Activated T-helper 9 cell treated with anti-CD3 and anti-CD28 coated beads, Interleukin-2, amount 50 U/mL, for 16 hours (primary cell): Measurements from ENCODE around the gene ZNF107.

Experiments used
- DNase-seq: peaks from one replicate; pipeline ENCODE4 v3.0.0-alpha.2; 2020; ENCODE audit warnings: low read depth

The ZNF107 gene

DNA sequence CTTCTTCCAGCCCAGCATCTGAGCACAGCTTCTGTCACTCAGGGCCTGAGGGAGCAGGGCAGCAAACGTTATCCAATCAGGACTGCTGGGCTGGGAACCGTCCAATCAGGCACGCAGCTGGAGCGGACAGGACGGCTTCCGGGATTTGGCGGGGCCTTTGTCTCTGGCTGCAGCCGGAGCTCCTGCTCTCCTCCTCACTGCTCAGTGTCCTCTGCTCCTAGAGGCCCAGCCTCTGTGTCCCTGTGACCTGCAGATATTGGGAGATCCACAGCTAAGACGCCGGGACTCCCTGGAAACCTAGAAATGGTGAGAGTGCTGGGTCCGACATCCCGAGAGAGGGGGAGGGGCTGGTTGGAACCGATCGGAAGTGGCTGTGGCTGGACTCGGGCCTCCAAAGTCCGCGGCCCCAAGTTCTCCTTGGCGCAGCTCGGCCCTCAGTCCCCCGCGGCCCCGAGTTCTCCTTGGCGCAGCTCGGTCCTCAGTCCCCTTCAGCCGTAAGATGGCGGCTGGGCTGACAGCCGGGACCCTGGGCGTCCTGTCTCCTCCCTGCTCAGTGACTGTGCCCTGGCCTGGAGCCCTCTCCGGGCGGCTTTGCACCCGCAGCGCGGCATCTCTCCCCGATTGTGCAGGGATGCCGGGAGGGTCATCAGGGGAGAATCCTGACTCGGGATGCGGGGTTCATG is at the start of gene ZNF107:
ZNF107 (plus strand) TSS at position 154 of the 683 bp plus-strand sequence; CDS start at position 304, 150 bp downstream.
- peak; percentile 72 for DNase-seq

DNA sequence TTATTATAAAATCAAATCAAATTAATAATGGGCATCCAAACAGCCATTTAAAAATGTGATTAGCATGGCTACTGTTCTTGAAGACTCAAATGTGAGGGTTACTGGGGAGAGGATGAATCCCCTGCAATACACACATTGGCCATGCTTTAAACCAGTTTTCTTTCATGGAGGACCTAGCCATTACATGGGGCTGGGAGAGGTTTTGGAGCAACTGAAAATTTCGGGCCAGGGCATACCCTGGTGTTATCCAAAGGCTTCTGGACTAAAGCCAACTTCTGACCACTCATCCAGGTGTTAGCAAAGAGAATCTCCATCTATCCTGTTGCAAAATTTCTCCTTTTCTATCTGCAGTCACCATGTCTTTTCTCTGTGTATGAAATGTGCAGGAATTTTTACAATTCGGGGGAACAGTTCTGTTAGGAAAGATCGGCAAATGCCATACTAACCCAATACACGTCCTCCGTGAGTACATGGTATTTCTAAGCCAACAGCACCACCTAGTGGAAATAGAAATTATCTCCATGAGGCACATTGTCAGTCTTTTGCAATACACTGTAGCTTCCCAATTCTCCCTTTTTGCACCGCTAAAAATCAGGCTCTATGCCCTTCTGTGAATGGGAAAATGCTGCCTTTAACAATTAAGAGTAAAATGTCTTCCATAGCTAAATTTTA is 47.0 kb upstream of the ZNF107 start:
- DNase-seq: no peak

DNA sequence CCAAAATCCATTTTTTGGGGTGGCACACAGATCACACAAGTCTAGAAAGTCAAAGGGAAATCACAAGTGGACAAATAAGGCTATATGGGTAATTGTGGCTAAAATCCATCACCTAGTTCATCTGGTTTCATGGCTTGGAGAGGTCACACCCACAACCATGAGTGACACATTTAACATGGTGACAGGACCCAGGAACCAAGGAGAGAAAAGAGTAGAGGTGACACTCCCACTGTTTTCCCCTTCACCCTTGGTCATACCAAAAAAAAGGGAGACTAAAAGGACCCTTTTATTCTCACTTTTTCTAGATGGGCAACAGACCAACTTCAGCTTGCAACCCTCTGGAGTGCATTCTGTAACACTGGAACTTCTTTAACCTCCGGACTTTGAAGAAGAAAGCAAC is 46.2 kb upstream of the ZNF107 start:
- DNase-seq: no peak

DNA sequence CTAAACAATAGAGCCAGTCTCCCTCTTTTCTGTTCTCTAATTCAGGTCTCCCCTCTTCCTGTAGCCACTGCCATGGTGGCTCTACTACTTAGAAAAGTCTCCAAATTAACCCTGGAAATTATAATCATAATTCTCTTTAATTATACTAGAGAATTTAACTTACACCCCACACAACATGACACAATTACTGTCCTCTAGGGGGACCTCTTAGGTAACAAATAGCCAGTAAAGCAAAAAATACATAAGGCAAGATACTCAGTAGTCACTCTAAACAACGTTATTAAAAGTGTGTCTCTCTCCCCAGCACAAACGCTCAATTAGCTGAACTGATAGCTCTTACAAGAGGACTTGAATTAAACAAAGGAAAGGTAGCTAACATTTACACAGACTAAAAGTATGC is 44.3 kb upstream of the ZNF107 start:
- DNase-seq: no peak

DNA sequence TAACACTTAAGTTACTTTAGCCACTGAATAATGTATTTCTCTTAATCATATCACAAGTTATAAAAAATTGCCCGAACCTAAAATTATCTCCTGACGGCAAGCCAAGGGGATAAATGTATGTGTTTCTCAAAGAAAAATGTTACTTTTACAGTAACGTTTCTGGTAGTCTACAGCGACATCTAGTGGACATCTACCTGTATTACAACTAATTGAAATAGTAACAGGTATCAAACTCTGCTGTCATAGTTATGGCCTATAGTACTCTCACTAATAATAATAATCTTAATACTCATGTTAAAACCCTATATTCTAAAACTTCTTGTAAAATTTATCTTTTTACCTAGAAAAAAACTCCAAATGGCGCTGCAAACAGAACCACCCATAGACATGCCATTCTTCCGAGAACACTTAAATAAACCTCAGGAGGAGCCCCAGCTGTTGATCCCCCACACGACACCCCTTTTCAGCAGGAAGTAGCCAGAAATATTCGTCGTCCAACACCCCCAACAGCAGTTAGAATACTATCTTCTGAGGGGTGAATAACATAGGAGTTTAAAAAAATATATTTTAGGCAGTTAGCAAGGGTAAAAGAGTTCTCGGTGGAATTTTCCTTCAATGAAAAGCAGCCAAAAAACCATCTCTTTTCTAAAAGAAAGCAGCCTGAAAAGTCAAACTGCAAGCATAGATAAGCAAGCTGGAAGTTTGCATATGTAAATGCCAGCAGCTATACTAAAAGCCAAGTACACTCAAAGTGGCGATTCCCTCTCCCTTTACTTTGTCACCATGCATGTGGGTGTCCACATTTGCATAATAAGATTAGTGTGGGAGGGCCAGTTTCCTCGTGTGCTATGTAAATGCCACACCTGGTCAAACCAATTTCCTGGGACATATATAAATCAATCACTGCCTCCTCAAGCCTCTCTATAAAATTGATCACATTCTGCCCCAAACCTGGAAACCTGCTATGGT is 40.5 kb upstream of the ZNF107 start:
- no peak for DNase-seq

DNA sequence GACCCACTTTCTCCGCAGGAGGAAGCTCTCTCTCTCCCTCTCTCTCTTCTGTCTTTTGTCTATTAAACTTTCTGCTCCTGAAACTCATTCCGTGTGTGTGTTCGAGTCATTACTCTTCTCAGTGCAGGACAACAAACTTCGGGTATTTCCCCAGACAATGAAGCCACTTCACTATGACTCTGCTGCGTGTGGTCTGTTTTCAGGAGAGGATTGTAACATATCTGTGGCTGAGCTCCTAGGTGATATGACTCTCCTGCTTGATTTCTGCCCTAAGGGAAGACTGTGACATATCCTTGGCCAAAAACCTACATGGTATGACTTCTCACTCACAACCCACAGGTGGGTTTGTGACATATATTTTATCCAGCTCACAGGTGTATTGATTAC is 39.9 kb upstream of the ZNF107 start:
- no peak for DNase-seq

DNA sequence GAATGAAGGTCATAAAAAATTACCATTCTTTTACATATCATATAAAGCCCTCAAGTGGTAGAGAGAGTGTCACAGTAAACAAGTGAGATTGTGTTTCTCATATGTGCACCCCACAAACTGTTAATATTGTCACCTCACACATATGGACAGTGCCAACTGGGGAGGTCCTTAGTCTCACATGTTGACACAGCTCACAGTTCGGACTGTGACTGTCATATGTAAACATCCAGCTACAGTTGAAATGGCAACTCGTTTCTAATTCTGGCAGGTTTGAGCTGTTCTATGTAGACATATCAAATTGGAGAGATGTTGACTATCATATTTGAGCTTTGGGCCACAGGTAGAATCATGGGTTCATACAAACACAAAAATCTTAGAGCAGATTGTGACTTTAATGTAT is 39.4 kb upstream of the ZNF107 start:
- DNase-seq: no peak

DNA sequence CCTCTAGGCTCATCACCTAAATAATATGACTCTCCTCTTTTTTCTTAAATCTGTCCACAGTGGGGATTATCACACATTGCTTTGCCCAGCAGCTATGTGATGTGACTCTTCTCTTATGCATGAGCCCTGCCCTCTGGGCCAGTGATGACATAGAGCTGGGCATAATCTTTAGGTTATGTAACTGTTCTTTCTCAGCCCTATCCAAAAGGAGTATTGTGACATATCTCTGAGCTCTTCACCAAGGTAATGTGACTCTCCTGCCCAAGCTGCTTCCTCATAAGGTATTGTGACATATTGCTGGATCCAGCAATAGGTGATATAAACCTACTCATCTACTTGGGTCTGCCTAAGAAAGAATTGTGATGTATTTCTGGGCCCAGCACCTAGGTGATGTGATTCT is 37.7 kb upstream of the ZNF107 start:
- DNase-seq: no peak

DNA sequence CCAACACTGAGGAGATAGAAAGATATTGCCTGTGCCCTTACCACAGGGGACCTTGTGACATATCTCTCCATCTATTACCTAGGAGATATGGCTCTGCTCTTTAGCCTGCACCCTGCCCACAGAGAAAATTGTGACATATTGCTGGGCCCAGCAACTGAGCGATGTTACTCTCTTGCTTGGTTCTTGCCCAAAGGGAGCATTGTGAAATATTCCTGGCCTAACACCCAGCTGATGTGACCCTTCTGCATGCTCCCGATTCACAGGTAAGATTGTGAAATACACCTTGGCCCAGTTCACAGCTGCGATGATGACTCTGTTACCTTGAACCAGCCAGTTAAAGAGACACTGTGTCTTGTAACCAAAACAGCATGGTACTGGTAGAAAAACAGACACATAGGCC is 37.2 kb upstream of the ZNF107 start:
- DNase-seq: no peak

DNA sequence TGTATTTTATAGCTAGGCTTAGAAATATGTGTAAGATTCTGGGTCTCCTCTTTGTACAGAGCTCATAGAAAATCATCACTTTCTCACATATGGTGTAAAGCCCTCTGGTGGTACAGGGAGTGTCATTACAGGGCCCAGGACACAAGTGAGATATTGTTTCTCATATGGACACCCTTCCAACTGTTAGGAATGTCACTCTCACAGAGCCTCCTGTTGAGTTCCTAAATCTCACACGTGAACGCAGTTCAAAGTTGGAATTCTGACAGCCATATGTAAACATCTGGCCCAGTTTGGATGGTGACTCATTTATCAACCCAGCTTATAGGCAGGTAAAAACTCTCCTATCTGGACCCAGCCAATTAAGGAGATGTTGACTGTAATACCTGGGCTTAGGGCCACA is 35.4 kb upstream of the ZNF107 start:
- DNase-seq: no peak

DNA sequence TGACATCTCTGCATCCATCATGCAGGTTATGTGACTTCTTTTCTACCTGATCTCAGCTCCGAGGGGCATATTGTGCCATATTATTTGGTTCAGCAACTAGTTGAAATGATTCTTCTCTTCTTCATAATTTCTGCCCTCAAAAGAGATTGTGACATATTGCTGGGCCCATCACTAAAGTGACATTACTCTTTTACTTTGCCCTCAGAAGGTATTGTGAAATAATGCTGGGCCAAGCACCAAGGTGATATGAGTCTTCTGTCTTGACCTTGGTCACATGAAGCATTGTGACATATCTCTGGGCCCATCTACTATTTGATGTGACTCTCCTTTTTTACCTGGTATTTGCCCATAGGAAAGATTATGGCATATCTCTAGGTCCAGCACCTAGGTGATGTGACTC is 33.9 kb upstream of the ZNF107 start:
- no peak for DNase-seq

DNA sequence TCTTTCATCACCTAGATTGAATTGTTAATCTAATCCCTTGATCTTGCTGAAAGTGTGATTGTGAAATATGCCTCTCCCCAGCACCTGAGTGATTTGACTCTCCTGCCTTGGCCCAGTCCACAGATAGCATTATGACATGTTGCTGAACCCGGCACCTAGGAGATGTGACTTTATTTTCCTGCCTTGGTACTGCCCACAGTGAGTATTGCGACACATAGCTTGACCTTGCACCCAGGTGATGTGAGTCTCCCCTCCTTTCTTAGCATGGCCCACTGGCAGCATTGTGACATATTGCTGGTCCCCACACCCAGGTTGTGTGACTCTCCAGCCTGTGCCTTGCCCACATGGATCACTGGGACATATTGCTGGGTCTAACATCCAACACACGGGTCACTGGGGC is 32.5 kb upstream of the ZNF107 start:
- no peak for DNase-seq

DNA sequence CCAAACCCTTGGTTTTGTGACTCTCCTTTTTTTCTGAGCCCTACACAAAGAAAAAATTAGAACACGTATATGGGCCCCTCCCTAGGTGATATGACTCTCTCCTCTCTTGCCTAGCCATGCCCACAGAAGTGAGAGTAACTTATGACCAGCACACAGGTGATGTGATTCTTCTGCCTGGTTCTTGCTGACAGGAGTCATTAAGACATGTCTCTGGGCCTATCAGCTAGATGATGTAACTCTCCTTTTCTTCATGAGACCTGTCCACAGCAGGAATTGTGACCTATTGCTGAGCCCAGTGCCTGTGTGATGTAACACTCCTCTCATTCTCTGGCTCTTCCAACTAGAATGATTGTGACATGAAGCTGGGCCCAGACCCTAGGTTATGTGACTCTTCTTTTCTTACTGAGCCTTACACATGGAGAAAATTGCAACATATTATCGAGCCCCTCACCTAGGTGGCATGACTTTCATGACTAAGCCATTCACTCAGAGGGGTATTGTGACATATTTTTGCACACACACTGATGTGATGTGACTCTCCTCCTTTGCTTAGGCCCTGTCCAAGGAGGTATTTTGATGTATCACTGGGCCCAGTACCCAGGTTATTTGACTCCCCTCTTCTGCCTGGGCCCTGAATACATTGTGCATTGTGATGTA is 31.4 kb upstream of the ZNF107 start:
- no peak for DNase-seq

DNA sequence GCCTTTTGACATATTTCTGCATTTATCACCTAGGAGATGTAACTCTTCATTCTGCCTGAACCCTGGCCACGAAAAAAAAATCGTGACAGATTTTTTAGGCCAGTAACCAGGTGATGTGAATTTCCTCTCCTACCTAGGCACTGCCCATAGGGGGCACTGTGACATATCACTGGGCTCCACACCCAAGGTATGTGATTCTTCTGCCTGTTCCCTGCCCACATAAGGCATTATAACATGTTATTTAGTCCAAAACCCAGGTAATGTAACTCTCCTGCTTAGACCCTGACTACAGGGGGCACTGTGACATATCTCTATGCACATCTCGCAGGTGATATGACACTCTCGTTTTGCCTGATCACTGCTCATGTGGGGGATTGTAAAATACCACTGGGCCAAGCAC is 29.5 kb upstream of the ZNF107 start:
- DNase-seq: no peak

DNA sequence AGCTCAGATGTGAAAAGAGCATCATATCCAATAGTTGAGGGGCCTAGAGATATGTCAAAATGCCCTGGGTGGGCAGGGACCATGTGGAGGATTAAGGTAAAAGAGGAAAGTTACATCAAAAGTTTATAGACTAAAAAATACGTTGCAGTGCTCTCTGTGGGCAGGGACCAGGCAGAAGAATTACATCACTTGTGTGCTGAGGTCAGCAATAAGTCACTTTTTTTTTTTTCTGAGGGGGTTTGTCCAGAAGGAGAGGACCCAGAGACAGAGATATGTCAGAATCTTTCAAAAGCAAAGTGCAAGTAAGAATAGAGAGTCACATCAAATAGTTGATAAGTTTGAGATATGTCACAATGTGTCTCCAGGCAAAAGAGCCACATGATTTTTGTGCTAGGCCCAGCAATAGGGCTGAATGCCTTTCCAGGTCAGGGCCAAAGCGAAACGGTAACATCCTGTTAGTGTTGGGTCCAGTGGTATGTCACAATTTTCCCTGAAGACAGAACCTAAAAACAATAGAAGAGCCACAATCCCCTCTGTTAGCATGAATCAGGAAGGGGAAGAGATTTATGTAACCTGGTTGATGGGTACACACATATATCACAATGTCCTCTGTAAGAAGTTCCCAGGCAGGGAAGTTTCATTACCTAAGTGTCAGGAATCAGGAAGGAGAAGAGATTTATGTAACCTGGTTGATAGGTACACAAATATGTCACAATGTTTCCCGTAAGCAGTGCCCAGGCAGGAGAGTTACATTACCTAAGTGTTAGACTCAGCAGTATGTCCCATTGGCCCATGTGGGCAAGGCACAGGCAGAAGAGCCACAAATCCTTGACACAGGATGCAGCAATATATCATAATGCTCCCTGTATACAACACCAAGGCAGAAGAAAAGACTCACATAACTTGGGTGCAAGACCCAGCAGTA is 28.1 kb upstream of the ZNF107 start:
- no peak for DNase-seq

DNA sequence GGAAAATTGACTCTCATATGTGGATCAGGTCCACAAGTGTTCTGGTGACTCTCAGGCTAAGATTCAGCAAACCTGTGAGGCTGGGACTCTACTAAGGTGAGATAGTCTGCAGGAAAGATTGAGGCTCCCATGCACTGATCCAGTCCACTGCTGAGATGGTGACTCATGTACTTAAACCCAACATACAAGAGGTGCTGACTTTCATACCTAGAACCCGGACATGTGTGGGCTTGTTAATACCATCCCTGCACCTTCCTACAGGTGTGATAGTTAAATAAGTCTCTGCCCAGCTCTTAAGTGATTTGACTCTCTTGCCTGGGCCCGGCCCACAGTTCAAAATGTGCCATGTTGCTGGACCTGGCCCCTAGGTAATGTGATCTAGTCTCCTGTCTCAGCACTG is 27.1 kb upstream of the ZNF107 start:
- no peak for DNase-seq

DNA sequence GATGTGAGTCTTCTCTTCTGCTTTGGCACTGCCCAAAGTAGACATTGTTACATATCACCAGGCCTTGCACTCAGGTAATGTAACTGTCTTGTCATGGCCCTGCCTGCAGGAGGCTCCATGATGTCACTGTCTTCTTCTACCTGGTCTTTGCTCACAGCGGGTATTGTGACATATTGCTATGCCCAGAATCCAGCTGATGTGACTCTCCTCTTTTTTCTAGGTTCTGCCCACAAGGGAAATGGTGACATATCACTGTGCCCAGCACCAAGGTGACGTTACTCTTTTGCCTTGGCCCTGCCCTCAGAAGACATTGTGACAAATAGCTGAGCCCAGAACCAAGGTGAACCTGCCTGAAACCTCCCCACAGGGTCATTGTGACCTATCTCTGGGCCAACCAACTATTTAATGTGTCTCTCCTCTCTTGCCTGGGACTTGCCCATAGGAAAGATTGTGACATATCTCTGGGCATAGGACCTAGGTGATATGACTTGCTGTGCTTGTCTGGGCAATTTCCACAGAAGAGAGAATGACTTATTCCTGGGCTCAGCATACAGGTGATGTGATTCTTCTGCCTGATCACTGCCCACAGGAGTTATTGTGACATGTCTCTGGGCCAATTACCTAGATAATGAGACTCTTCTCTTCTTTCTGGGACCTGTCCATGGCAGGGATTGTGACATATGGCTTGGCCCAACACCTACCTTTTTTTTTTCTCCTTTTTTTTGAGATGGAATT is 26.5 kb upstream of the ZNF107 start:
- no peak for DNase-seq

DNA sequence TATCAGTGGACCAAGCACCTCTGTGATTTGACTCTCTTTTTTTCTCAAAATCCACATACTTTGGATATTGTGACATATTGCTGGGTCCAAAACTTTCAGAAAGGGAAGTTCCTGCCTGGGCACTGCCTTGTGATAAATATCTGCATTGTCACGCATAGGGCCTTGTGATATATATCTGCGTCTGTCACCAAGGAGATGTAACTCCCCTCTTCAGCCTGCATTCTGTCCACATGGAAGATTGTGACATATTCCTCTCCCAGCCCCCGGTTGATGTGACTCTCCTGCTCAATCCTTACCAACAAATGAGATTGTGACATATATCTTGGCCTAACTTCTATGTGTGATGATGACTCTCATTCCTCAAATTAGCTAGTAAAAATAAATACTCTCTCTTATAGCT is 25.4 kb upstream of the ZNF107 start:
- no peak for DNase-seq

DNA sequence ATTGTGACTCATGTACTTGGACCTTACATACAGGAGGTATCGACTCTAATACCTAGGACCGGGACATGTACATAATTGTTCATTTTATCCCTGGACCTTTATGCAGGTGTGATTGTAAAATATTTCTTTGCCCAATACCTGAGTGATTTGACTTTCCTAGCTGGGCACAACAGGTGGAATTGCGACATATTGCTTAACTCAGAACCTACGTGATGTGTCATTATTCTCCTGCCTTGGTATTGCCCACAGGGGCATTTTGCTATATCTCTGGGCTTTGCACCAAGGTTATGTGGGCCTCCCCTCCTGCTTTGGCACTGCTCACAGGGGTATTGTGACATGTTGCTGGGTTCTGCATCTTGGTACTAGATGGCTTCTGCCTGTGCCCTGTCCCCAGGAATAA is 23.9 kb upstream of the ZNF107 start:
- DNase-seq: no peak

DNA sequence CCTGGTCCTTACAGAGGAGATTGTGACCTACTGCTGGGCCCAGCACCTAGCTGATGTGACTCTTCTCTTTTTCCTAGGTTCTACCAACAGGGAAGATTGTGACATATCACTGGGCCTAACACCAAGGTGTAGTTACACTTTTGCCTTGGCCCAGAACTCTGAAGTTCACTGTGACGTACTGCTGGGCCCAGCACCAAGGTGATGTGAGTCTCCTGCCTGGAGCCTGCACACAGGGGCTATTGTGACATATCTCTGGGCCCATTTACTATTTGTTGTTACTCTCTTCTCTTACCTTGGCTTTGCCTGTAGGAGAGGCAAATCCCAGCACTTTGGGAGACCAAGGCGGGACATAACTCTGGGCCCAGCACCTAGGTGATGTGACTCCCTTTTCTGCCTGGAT is 23.1 kb upstream of the ZNF107 start:
- no peak for DNase-seq

DNA sequence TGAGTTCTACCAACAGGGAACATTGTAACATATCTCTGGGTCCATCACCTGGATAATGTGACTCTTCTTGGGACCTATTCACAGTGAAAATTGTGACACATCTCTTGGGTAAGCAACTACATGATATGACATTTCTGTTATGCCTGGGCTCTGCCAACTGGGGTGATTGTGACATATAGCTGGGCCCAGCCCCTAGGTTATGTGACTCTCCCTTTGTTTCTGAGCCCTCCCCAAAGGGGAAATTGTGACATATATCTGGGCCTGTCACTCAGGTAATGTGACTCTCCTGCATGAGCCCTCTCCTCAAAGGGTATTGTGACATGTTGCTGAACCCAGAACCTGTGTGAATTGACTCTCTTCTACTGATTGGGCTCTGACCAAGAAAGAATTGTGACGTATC is 22.4 kb upstream of the ZNF107 start:
- no peak for DNase-seq
